AG04449 (cell line): ENCODE results near the gene KAZN.

Source experiments
- CTCF ChIA-PET: fragments of 350-600 bp; formaldehyde crosslinking; extraction: SDS; loops from one replicate; lab custom pipeline; 2021; ENCODE audit warnings: antibody characterized with exemption; lab: Yijun Ruan, JAX
- POLR2A ChIA-PET: fragments of 400-600, 350-600 bp; formaldehyde crosslinking; extraction: SDS; loops from one replicate; lab custom pipeline; 2020; ENCODE audit warnings: antibody characterized with exemption, inconsistent platforms; lab: Yijun Ruan, JAX
- DNase-seq: peaks from one replicate; pipeline ENCODE4 v3.0.0-alpha.2; 2010; ENCODE audit warnings: low read depth, low spot score
- H3K4me3 ChIP-seq: 2 replicates; pipeline ENCODE4 v1.5.1; 2011; ENCODE audit warnings: low read depth, mild to moderate bottlenecking, control low read depth, low read length
- CTCF ChIP-seq: IDR thresholded peaks from one replicate; pipeline ENCODE4 v1.5.1; 2011; ENCODE audit warnings: mild to moderate bottlenecking, moderate library complexity, low read length, control low read depth, inconsistent platforms; ENCODE audit not compliant: insufficient read depth; ENCODE audit errors: missing control alignments

KAZN gene

GRCh38 chr1:14982029-14982428 lies 383.5 kb downstream of the KAZN start:
- ChIA-PET POLR2A (no interaction called here), CTCF (no interaction called here)
- TF ChIP-seq CTCF = no peak
- no peak for DNase-seq
- no peak overlapping the region for H3K4me3 ChIP-seq

GRCh38 chr1:14983277-14983676 lies 384.8 kb downstream of the KAZN start:
- no peak overlapping the region for H3K4me3 ChIP-seq
- no peak for DNase-seq
- CTCF ChIA-PET = interaction anchor here (0.9 to 1.5 kb wide), 2 partner anchors 23 to 832 kb away, joined by 3 read pairs; no protein-coding TSS in a partner anchor
- POLR2A ChIA-PET = no interaction called here
- no peak for TF ChIP-seq CTCF

GRCh38 chr1:14986168-14986567 lies 387.7 kb downstream of the KAZN start:
- POLR2A ChIA-PET = interaction anchor here (0.7 kb wide), 1 partner anchor 20 kb away, joined by 3 read pairs; no protein-coding TSS in a partner anchor
- DNase-seq = no peak
- TF ChIP-seq CTCF = no peak
- no peak overlapping the region for H3K4me3 ChIP-seq
- CTCF ChIA-PET = interaction anchor here (1.0 kb wide), 1 partner anchor 71 kb away, joined by 3 read pairs; no protein-coding TSS in a partner anchor

GRCh38 chr1:14987829-14988603 lies 389.5 kb downstream of the KAZN start:
- TF ChIP-seq CTCF = no peak
- H3K4me3 ChIP-seq = no peak overlapping the region
- no peak for DNase-seq
- CTCF ChIA-PET = interaction anchor here (0.8 to 3.6 kb wide), 2 partner anchors 17 to 40 kb away, joined by 3 to 11 read pairs; no protein-coding TSS in a partner anchor
- POLR2A ChIA-PET = no interaction called here

- CTCF ChIA-PET = interaction anchor here (0.8 to 3.6 kb wide), 2 partner anchors 17 to 39 kb away, joined by 3 to 11 read pairs; no protein-coding TSS in a partner anchor
- POLR2A ChIA-PET = no interaction called here
- DNase-seq = no peak
- no peak overlapping the region for H3K4me3 ChIP-seq
- TF ChIP-seq CTCF = no peak
These were observed 390.2 kb downstream of the KAZN start for GRCh38 chr1:14988636-14989035.
